Measurements from ENCODE around the gene CACNG5.

GRCh38 chr17:66849851-66850580 lies 15.1 kb downstream of the CACNG5 start:
- no peak for TF ChIP-seq EP300 (IDR thresholded peaks at IDR 0.05)
- TF ChIP-seq, protein P1, sequence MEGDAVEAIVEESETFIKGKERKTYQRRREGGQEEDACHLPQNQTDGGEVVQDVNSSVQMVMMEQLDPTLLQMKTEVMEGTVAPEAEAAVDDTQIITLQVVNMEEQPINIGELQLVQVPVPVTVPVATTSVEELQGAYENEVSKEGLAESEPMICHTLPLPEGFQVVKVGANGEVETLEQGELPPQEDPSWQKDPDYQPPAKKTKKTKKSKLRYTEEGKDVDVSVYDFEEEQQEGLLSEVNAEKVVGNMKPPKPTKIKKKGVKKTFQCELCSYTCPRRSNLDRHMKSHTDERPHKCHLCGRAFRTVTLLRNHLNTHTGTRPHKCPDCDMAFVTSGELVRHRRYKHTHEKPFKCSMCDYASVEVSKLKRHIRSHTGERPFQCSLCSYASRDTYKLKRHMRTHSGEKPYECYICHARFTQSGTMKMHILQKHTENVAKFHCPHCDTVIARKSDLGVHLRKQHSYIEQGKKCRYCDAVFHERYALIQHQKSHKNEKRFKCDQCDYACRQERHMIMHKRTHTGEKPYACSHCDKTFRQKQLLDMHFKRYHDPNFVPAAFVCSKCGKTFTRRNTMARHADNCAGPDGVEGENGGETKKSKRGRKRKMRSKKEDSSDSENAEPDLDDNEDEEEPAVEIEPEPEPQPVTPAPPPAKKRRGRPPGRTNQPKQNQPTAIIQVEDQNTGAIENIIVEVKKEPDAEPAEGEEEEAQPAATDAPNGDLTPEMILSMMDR (IDR thresholded peaks at IDR 0.05), result no peak

Data from gastroesophageal sphincter (tissue), 3 donors.